Stimulated activated naive CD8-positive, alpha-beta T cell treated with anti-CD3 and anti-CD28 coated beads, Interleukin-15, Interleukin-2, amounts not matched to agents 100 ng/mL and 50 ng/mL, for 24 hours (primary cell): ENCODE data around the gene MYLIP.
A peak's percentile ranks its signal among the peaks of the same experiment; 100 is the strongest.

Experiments used
- H3K27ac Mint-ChIP-seq: one replicate; pipeline ENCODE4 v1.8.0; 2021; ENCODE audit warnings: mild to moderate bottlenecking, mixed read lengths
- H3K27me3 Mint-ChIP-seq: one replicate; pipeline ENCODE4 v1.8.0; 2021; ENCODE audit warnings: mixed read lengths
- H3K36me3 Mint-ChIP-seq: one replicate; pipeline ENCODE4 v1.8.0; 2021; ENCODE audit warnings: low read depth, mixed read lengths
- H3K4me1 Mint-ChIP-seq: one replicate; pipeline ENCODE4 v1.8.0; 2021; ENCODE audit warnings: low read depth, mixed read lengths
- H3K4me3 Mint-ChIP-seq: one replicate; pipeline ENCODE4 v1.8.0; 2021; ENCODE audit warnings: mild to moderate bottlenecking, mixed read lengths
- H3K9me3 Mint-ChIP-seq: one replicate; pipeline ENCODE4 v1.8.0; 2021; ENCODE audit warnings: mixed read lengths

The MYLIP gene

DNA sequence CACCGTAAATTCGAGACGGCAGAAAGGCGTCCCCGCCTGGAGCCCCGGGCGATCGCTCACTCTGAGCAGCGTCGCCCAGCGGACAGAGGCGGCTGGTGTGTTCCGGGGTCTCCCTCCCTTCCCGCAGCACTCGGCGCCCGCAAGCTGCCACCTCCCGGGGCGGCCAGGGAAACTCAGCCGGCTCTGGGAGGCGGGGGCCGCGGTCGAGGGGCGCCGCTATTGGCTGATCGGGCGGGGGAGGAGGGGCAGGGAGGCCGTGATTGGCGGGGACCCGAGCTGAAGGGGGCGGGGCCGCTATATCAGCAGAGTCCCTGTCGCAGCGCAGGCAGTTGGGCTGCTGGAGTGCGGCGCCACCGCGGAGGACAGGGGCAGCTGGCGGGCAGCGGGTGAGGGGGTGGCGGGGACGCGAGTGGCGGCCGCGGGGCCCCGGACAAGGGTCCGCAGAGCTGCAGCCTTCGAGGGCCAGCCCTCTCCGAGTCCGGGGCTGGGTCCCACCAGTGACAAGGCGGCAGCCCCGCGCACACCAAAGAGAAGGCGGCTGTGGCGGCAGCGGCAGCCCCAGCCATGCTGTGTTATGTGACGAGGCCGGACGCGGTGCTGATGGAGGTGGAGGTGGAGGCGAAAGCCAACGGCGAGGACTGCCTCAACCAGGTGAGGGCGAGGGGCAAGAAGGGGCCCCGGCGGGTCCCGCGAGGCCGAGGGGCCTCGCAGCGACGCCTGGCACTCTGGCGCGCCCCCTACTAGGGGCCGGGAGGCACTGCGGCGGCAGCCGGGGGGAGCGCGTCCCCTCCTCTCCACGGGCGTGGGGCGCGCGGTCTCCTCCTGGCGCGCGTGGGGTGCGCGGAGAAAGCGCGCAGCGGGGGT lies at the start of gene MYLIP:
Gene MYLIP (plus strand): TSS at position 328 of the 864 bp plus-strand sequence. CDS start 237 bp downstream, at position 565.
- Mint-ChIP-seq H3K9me3 (no peaks in the 10 kb centered on the region), H3K4me3 (peak within 1 kb of the TSS; percentile 97), H3K36me3 (peaks cover 15% of the 10 kb centered on the region), H3K27ac (peak within 1 kb of the TSS; percentile 90), H3K27me3 (peaks cover 13% of the 10 kb centered on the region), H3K4me1 (peaks cover 43% of the 10 kb centered on the region)

DNA sequence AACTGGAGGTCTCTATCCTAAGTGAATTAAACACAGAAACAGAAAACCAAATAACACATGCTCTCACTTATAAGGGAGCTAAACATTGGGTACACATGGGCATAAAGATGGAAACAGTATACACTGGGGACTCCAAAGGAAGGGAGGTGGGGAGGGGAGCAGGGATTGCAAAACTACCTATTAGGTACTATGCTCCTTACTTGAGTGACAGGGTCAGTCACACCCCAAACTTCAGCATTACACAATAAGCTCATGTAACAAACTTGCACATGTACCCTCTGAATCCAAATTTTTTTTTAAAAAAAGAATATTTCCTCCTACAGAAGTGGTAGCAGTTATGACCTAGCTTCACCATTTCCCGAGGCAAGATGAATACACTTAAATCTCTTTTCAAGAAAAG lies 49.5 kb upstream of the MYLIP start:
- Mint-ChIP-seq H3K36me3 (no peaks in the 10 kb centered on the region), H3K4me3 (no peak overlapping the region), H3K4me1 (no peaks in the 10 kb centered on the region), H3K27ac (no peak overlapping the region), H3K27me3 (no peaks in the 10 kb centered on the region), H3K9me3 (no peaks in the 10 kb centered on the region)

DNA sequence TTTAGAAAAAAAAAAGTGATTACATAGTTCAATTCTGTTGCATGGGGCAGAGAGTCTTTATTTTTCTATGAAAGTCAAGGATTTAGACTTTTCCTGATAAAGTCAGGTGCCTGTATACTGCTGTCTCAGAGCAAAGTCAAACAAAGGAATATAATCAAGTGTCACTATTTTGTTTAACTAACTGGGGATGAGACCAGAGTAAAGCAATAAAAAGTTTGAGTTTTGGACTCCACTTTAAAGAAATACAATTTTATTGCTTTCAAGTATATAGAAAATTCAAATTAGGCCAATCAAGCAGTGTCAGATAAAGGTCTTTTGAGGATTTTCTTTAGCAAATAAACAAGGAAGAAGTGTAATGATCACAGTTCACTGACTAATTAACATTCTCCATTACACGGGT lies 48.7 kb upstream of the MYLIP start:
- H3K4me3 Mint-ChIP-seq: no peak overlapping the region
- H3K27me3 Mint-ChIP-seq: no peaks in the 10 kb centered on the region
- no peaks in the 10 kb centered on the region for H3K36me3 Mint-ChIP-seq
- no peak overlapping the region for H3K27ac Mint-ChIP-seq
- H3K9me3 Mint-ChIP-seq: no peaks in the 10 kb centered on the region
- H3K4me1 Mint-ChIP-seq: no peaks in the 10 kb centered on the region

DNA sequence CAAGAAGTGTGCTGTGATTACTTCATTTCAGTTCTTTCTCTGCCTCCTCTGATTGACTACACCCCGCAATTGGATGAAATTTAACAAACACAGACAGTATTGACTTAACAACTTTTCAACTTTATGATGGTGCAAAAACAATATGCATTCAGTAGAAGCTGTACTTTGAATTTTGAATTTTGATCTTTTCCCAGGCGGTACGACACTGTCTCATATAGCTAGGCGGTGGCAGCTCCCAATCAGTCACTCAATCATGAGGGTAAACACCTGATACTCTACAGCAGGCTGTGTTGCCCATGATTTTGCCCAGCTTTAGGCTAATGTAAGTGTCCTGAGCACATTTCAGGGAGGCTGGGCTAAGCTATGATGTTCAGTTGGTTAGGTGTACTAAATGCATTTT lies 47.6 kb upstream of the MYLIP start:
- H3K27me3 Mint-ChIP-seq: no peaks in the 10 kb centered on the region
- H3K4me1 Mint-ChIP-seq: no peaks in the 10 kb centered on the region
- no peak overlapping the region for H3K27ac Mint-ChIP-seq
- H3K4me3 Mint-ChIP-seq: no peak overlapping the region
- no peaks in the 10 kb centered on the region for H3K36me3 Mint-ChIP-seq
- H3K9me3 Mint-ChIP-seq: no peaks in the 10 kb centered on the region

DNA sequence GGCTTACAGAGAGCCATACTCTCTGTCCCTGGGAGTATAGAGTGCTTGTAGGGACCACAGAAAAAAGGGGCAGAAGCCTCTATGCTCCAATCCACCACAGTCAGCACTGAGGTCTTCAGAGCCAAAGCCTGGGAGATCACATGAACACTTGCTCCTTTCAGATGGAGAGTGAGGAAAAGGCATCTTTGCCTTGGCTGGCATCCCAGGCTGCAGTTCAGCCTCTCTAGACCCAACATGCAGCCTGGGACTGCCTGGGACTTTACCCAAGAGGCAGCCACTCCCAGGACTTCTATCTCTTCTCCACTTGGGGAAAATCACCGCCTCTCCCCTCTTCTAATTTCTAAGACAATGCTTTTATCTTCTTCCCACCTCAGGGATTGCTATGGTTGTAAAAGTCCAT lies 46.5 kb upstream of the MYLIP start:
- H3K27ac Mint-ChIP-seq: no peak overlapping the region
- no peak overlapping the region for H3K4me3 Mint-ChIP-seq
- no peaks in the 10 kb centered on the region for H3K9me3 Mint-ChIP-seq
- no peaks in the 10 kb centered on the region for H3K27me3 Mint-ChIP-seq
- H3K4me1 Mint-ChIP-seq: no peaks in the 10 kb centered on the region
- no peaks in the 10 kb centered on the region for H3K36me3 Mint-ChIP-seq

DNA sequence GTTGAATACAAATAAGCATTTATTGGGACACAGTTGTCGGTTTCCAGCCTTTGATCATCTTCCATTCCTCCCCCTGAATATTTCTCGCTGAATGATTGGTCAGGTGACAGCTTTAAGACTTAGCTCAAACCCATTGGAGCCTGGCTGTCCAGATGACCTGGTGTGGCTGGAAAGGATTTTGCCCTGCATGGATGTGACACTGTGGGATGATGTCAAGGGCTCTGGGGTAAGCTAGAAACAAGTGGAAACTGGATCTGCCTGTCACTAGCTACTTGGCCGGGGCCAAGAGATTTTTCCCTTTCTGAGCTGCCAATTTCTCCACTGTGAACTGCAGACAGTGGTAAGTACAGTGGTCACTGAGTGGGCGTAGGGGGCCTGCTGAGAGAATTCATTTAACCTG lies 41.9 kb upstream of the MYLIP start:
- no peak overlapping the region for H3K4me3 Mint-ChIP-seq
- H3K4me1 Mint-ChIP-seq: no peaks in the 10 kb centered on the region
- H3K9me3 Mint-ChIP-seq: no peaks in the 10 kb centered on the region
- H3K27ac Mint-ChIP-seq: no peak overlapping the region
- H3K27me3 Mint-ChIP-seq: peaks cover 3% of the 10 kb centered on the region
- no peaks in the 10 kb centered on the region for H3K36me3 Mint-ChIP-seq

DNA sequence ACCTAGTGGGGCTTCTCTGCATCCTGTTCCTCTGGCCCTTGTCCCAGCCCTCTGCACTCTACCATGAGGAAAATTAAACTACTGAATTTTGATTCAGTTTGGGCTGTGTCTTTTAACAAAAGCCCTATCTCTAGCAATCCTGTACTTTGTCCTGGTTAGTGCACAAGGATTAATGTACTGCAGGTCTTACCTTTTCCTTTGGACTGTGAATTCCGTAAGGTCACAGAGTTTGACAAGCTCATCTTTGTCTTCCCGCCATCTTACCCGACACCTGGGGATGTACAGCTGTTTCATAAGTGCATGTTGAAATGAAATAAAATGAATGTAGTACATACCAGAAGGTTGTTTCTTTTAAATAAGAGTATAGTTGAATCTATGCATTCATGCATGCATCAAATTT lies 41.5 kb upstream of the MYLIP start:
- no peak overlapping the region for H3K27ac Mint-ChIP-seq
- H3K36me3 Mint-ChIP-seq: no peaks in the 10 kb centered on the region
- H3K4me3 Mint-ChIP-seq: no peak overlapping the region
- peaks cover 3% of the 10 kb centered on the region for H3K27me3 Mint-ChIP-seq
- no peaks in the 10 kb centered on the region for H3K9me3 Mint-ChIP-seq
- no peaks in the 10 kb centered on the region for H3K4me1 Mint-ChIP-seq

DNA sequence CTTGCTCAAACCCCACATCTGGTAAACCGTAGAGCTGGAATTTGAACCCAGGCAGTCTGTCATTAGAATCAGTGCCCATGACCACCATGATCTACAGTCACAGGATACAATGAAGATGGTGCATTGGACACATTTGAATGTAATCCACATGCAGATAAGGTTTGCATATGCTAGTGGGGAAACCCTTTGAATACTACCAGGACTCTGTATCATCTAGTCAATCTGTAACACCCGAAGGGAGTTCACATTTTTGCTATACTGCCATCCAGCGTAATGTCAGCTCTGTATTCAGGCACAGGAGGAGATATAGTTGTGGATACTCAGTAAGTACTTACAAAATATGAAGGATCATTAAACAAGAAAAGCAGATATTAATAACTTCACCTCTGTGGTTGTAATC lies 40.5 kb upstream of the MYLIP start:
- Mint-ChIP-seq H3K9me3 (no peaks in the 10 kb centered on the region), H3K36me3 (no peaks in the 10 kb centered on the region), H3K4me3 (no peak overlapping the region), H3K27ac (no peak overlapping the region), H3K4me1 (no peaks in the 10 kb centered on the region), H3K27me3 (peaks cover 3% of the 10 kb centered on the region)

DNA sequence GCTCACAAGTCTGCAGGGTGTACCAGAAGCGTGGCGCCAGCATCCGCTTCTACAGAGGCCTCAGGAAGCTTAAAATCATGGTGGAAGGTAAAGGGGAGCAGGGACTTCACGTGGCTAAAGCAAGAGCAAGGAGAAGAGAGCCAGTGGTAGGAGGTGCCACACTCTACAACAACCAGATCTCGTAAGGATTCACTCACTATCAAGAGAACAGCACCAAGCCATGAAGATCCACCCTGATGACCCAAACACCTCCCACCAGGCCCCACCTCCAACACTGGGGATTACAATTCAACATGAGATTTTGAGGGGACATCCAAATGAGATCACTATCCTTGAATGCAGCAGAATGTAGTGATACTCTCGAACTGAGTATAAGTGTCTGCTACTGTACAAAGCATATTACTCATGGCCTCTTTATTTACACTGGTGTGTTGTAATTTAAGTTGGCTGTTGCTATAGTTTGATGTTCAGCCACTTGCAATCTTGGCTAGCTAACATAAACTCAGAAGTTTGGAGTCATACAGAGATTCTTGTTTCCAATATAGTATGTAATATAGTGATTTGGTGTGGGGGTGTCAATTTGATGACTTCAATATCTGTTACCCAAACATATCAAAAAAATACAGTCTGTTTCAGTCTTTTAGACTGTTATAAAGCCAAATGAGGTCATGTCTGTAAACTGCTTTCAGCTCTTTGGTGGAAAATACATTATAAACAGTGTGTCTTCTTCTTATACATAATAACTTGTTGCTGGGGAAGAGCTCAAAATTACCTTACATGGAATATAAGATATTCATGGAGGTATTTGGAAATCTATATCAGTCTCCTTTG lies 39.4 kb upstream of the MYLIP start:
- Mint-ChIP-seq H3K4me3 (no peak overlapping the region), H3K27ac (no peak overlapping the region), H3K9me3 (no peaks in the 10 kb centered on the region), H3K36me3 (no peaks in the 10 kb centered on the region), H3K27me3 (peaks cover 3% of the 10 kb centered on the region), H3K4me1 (no peaks in the 10 kb centered on the region)

DNA sequence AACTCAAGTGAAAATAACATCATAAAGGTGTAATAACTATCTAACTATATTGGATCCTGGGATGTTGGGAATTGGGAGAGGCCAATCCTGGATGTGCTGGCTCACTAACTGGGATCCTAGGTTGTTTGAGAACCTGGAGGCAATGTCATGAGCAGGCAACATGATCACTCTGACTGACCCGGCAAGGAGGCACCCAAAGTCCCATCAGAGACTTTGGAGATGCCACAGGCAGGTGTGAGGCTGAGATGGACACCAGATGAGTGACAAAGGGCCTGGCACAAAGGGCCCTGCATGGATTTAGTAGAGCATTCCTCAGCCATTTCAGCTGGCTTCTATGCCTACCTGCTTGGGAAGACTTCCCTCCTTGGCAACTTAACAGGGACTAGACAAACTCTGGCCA lies 38.4 kb upstream of the MYLIP start:
- Mint-ChIP-seq H3K4me1 (peaks cover 2% of the 10 kb centered on the region), H3K4me3 (no peak overlapping the region), H3K27me3 (peaks cover 3% of the 10 kb centered on the region), H3K27ac (no peak overlapping the region), H3K36me3 (no peaks in the 10 kb centered on the region), H3K9me3 (no peaks in the 10 kb centered on the region)

DNA sequence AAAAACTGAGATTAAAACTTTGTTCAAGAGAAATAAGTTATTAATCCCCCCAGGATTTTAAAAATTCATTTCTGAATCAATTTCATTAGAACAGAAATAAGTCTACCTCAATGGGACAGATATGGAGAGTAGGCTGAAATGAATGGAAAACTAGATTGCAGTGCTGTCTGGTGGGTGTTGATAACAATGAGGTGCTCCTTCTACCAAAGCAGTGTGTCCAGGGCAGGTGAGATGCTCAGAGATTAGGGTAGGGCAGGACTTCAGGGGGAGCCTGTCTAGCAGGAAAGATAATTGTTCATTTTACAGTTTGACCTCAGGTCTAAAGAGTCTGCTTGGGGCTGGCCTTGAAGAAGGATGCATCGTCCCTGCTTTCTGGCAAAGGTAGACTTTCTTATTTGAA lies 38.0 kb upstream of the MYLIP start:
- peak overlapping the region; percentile 8 for H3K27ac Mint-ChIP-seq
- peaks cover 3% of the 10 kb centered on the region for H3K4me1 Mint-ChIP-seq
- peaks cover 3% of the 10 kb centered on the region for H3K27me3 Mint-ChIP-seq
- H3K4me3 Mint-ChIP-seq: no peak overlapping the region
- H3K36me3 Mint-ChIP-seq: no peaks in the 10 kb centered on the region
- H3K9me3 Mint-ChIP-seq: no peaks in the 10 kb centered on the region

DNA sequence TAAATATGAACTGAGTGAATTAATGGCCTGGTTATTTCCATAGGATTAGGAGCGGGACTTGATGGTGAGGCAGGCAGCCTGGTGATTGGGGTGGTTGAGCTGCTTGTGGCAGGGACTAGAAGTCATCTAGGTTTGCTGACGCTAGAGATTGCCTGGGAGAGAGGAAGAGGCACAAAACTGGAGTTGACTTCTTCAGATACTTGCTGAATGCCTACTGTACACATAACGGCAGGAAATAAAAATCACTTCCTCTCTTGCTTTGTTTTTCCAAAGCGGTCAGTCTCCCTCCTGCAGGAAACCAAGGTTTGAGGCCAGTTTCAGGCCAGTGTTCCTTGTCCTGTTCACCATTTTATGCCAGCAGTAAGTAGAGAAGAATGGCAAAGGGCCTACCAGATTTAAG lies 36.7 kb upstream of the MYLIP start:
- no peak overlapping the region for H3K4me3 Mint-ChIP-seq
- H3K4me1 Mint-ChIP-seq: peaks cover 3% of the 10 kb centered on the region
- H3K27me3 Mint-ChIP-seq: peaks cover 3% of the 10 kb centered on the region
- no peaks in the 10 kb centered on the region for H3K36me3 Mint-ChIP-seq
- H3K27ac Mint-ChIP-seq: no peak overlapping the region
- no peaks in the 10 kb centered on the region for H3K9me3 Mint-ChIP-seq

DNA sequence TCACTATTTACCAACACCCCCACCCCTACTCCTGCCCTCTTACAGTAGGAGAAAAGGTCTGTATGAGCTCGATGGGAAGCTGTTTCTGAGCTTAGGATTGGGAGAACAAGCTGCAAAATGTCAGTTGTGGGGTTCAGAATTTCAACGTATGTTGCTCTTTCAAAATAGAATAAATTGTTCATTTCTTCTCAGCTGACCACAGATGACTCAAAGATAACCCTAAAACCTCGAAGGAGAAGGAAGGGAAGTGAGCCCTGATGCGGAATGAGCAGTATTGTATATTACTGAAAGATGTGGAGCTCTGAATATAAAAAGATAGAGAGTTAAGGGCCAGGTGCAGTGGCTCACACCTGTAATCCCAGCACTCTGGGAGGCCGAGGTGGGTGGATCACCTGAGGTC lies 35.9 kb upstream of the MYLIP start:
- no peaks in the 10 kb centered on the region for H3K27me3 Mint-ChIP-seq
- H3K9me3 Mint-ChIP-seq: no peaks in the 10 kb centered on the region
- H3K27ac Mint-ChIP-seq: no peak overlapping the region
- no peaks in the 10 kb centered on the region for H3K36me3 Mint-ChIP-seq
- H3K4me1 Mint-ChIP-seq: peaks cover 3% of the 10 kb centered on the region
- no peak overlapping the region for H3K4me3 Mint-ChIP-seq

DNA sequence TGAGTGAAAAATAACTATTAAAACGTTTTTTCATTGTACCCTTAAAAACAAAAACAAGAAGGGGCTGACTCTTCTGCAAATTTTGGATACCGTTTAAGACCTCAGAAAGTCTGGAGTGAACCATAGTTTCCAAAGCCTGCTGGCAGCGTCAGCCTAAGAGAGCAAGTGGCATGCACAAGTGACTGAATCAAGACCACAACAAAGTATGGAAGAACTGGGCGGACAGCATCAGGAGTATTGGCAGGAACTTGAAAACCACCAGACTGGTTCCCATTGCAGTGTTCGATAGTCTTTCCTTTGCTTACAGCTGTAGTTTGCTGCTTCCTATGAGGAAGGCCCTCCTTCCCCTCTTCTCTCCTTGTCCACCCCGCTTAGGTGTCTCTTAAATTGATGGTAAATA lies 33.7 kb upstream of the MYLIP start:
- H3K27me3 Mint-ChIP-seq: no peaks in the 10 kb centered on the region
- peaks cover 3% of the 10 kb centered on the region for H3K4me1 Mint-ChIP-seq
- H3K9me3 Mint-ChIP-seq: peaks cover 10% of the 10 kb centered on the region
- no peak overlapping the region for H3K4me3 Mint-ChIP-seq
- no peaks in the 10 kb centered on the region for H3K36me3 Mint-ChIP-seq
- no peak overlapping the region for H3K27ac Mint-ChIP-seq

DNA sequence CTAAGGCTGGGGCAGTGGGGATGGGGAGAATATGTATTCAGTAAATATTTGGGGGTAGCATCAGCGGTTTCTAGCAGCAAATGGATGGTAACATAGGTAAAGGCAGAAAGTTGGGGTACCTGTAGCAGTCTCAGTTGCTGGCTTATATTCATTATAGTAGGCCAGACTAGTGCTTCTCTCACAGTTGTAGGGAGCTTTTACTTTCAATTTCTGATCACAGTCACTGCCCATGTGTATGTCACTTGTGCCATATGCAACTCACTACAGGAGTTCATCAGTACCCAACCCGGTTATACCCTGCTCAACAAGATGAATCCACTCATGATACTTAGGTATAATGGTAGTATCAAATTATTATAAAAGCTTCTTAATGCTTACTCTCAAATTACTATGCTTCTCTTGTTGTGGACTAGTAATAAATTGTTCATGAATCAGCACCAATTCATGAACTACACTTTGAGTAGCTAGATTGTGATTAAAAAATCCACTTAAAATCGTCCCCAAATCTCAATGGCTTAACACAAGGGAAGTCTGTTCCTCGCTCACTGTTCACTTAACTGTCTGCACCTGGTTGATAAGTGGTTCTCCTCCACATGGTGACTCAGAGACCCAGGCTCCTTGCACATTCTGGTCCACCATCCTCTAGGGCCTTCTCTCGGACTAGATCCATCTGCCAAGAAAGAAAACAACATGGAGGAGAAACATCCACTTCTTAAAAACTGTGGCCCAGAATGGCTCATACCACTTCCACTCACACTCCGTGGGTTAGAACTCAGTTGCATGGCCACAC lies 31.3 kb upstream of the MYLIP start:
- Mint-ChIP-seq H3K9me3 (peaks cover 18% of the 10 kb centered on the region), H3K27me3 (no peaks in the 10 kb centered on the region), H3K36me3 (no peaks in the 10 kb centered on the region), H3K4me1 (peaks cover 3% of the 10 kb centered on the region), H3K4me3 (no peak overlapping the region), H3K27ac (no peak overlapping the region)
